ENCODE data around the gene PHPT1.
"Not testable (repeated sequence)": the region's sequence is repeated elsewhere in the genome, so short reads cannot be mapped to it uniquely, and the experiment has no call there.

The PHPT1 gene

GRCh38 chr9:136837146-136837855 lies 11.9 kb upstream of the PHPT1 start:
- no peak for DNase-seq (ENCODE audit: low read depth in 2 of 2)

GRCh38 chr9:136837856-136838277 lies 11.3 kb upstream of the PHPT1 start:
- not testable (repeated sequence) for DNase-seq (ENCODE audit: low read depth in 2 of 2)

GRCh38 chr9:136838314-136839228 lies 10.6 kb upstream of the PHPT1 start:
- DNase-seq (ENCODE audit: low read depth in 2 of 2), result no peak

- no peak for DNase-seq (ENCODE audit: low read depth in 2 of 2)
Observed at GRCh38 chr9:136839229-136840139, 9.7 kb upstream of the PHPT1 start.

GRCh38 chr9:136840140-136840876 lies 8.9 kb upstream of the PHPT1 start:
- DNase-seq (ENCODE audit: low read depth in 2 of 2), result no peak

- DNase-seq (ENCODE audit: low read depth in 2 of 2), result no peak
Observed at GRCh38 chr9:136840877-136841645, 8.1 kb upstream of the PHPT1 start.

GRCh38 chr9:136841646-136842379 lies 7.4 kb upstream of the PHPT1 start:
- DNase-seq (ENCODE audit: low read depth in 2 of 2), result not testable (repeated sequence)

- peak; percentile 43 to 55 for DNase-seq (ENCODE audit: low read depth in 2 of 2)
Observed at GRCh38 chr9:136842380-136842948, 6.7 kb upstream of the PHPT1 start, which contains the start of gene AJM1. Gene AJM1, plus strand, starts transcription at chr9:136842478. Its CDS starts 1,937 bp downstream, at chr9:136844415.

- DNase-seq (ENCODE audit: low read depth in 2 of 2), result not testable (repeated sequence)
Observed at GRCh38 chr9:136843159-136843800, 5.9 kb upstream of the PHPT1 start.

- DNase-seq (ENCODE audit: low read depth in 2 of 2), result peak in 1 of 2 donors; percentile 52
Observed at GRCh38 chr9:136843801-136844740, 5.1 kb upstream of the PHPT1 start.

GRCh38 chr9:136844761-136845464 lies 4.3 kb upstream of the PHPT1 start:
- no peak for DNase-seq (ENCODE audit: low read depth in 2 of 2)

GRCh38 chr9:136845465-136846260 lies 3.5 kb upstream of the PHPT1 start:
- no peak for DNase-seq (ENCODE audit: low read depth in 2 of 2)

- no peak for DNase-seq (ENCODE audit: low read depth in 2 of 2)
Observed at GRCh38 chr9:136846376-136847087, 2.7 kb upstream of the PHPT1 start.

- DNase-seq (ENCODE audit: low read depth in 2 of 2), result no peak
Observed at GRCh38 chr9:136847088-136847825, 2.0 kb upstream of the PHPT1 start.

All from stimulated activated CD8-positive, alpha-beta memory T cell treated with anti-CD3 and anti-CD28 coated beads, Interleukin-7, amount 100 ng/mL, for 1 hour (primary cell).